ENCODE results near the gene FOXP3.
"Not testable (repeated sequence)": the region's sequence is repeated elsewhere in the genome, so short reads cannot be mapped to it uniquely, and the experiment has no call there.

The FOXP3 gene

DNA sequence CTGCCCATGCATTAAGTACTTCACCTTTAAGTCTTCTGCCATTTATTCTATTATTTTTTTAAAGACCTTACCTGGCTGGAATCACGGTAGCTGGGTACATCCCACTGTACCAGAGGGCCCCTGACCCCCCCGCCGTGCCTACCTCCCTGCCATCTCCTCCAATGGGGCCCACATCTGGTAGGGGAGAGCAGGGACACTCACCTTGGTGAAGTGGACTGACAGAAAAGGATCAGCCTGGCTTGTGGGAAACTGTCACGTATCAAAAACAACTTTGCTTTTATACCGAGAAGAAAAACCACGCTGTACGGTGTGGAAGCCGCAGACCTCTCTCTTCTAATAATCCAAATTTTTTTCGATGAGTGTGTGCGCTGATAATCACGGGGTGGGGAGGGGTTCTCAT lies at the start of gene FOXP3:
TSS of gene FOXP3 (minus strand) at position 251 of the 400 bp plus-strand sequence. CDS start 6,205 bp downstream, outside the sequence.
- in situ Hi-C loops (cut with HindIII; ENCODE audit: low pct_unique_long_range_greater_than_20kb, low sequenced_read_pairs), result no loop called here
- TF ChIP-seq JUND (IDR thresholded peaks at IDR 0.05; ENCODE audit: low read depth), result no peak

GRCh38 chrX:49312176-49312575 lies 47.7 kb upstream of the FOXP3 start:
- in situ Hi-C loops (cut with HindIII; ENCODE audit: low pct_unique_long_range_greater_than_20kb, low sequenced_read_pairs), result no loop called here

More for the DNA sequence above, at the start of gene FOXP3:
- no peak for DNase-seq (ENCODE audit: low read depth in 1 of 2, low spot score in 1 of 2)

DNA sequence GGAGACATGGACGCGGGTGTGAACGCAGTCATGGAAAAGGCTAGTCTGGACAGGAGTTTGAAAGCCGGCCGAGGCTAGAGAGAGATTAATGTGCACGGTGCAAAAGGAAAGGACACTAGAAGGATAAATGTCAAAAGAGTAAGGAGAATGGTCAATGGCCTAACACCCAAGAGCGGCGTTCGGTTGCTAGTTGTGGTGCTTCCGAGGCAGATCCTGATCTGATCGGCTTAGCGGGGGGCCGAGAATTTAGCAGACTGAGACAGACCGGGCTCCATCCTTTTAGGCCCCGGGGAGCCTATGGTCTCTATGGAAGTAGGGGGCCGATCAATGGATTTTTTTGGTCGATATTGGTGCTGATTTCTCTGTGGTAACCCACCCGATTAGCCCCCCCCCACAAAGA lies 45.9 kb upstream of the FOXP3 start:
- in situ Hi-C loops (cut with HindIII; ENCODE audit: low pct_unique_long_range_greater_than_20kb, low sequenced_read_pairs), result no loop called here
- no peak for DNase-seq (ENCODE audit: low read depth in 1 of 2, low spot score in 1 of 2)
- TF ChIP-seq JUND (IDR thresholded peaks at IDR 0.05; ENCODE audit: low read depth), result no peak

More at GRCh38 chrX:49312176-49312575, 47.7 kb upstream of the FOXP3 start:
- DNase-seq (ENCODE audit: low read depth in 1 of 2, low spot score in 1 of 2), result no peak
- TF ChIP-seq JUND (IDR thresholded peaks at IDR 0.05; ENCODE audit: low read depth), result no peak

DNA sequence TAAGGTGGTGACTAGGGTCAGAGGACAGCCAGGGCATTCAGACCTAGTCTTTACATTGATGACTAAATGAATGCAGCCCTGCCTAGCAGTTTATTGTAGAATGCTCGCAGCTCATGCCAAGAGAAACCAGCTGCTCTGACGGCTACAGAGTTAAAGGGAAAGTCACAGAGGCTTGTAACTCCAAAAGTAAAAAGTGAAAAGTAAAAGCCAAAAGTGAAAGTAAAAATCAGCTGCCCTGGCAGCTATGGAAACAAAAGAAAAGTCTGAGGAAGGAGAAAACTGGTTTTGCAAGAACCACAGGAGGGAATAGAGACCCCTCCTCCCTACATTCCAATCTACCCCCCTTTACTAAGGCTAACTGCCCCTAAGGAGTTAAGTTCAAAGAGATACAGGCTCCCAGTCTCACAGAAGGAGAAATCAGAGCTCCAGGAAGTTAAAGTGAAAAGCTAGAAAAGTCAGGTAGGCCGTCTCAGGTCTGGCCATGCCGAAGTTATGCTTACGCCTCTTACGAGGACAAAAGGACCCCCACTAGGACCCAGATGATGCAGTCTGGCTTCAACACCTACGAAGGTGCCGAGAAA lies 45.0 kb upstream of the FOXP3 start:
- in situ Hi-C loops (cut with HindIII; ENCODE audit: low pct_unique_long_range_greater_than_20kb, low sequenced_read_pairs), result no loop called here
- DNase-seq (ENCODE audit: low read depth in 1 of 2, low spot score in 1 of 2), result peak in 1 of 2 experiments; percentile 30
- TF ChIP-seq JUND (IDR thresholded peaks at IDR 0.05; ENCODE audit: low read depth), result no peak

- DNase-seq (ENCODE audit: low read depth in 1 of 2, low spot score in 1 of 2), result no peak
- in situ Hi-C loops (cut with HindIII; ENCODE audit: low pct_unique_long_range_greater_than_20kb, low sequenced_read_pairs), result no loop called here
- no peak for TF ChIP-seq JUND (IDR thresholded peaks at IDR 0.05; ENCODE audit: low read depth)
Observed at GRCh38 chrX:49308604-49309269, 44.2 kb upstream of the FOXP3 start.

DNA sequence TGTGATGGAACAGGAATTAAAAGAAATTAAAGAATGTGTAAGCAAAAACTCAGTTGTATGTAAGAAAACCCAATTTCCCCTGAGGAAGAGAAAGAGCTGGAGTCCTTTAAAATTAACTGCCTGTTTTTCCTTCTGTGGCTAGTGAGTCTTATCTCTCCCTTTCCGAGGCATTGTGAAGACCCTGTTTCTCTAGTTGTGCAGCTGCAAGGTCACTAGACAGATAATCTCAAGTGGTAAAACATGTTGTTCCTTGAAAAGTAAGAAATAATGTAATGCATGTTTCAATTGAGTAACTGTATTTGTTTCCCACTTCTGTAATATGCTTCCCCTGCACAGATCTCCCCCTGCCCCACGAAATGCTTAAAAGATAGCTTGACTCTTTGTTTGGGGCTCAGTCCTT lies 43.3 kb upstream of the FOXP3 start:
- in situ Hi-C loops (cut with HindIII; ENCODE audit: low pct_unique_long_range_greater_than_20kb, low sequenced_read_pairs); DNase-seq (ENCODE audit: low read depth in 1 of 2, low spot score in 1 of 2): not testable (repeated sequence)

- in situ Hi-C loops (cut with HindIII; ENCODE audit: low pct_unique_long_range_greater_than_20kb, low sequenced_read_pairs), result no loop called here
- TF ChIP-seq JUND (IDR thresholded peaks at IDR 0.05; ENCODE audit: low read depth), result no peak
- no peak for DNase-seq (ENCODE audit: low read depth in 1 of 2, low spot score in 1 of 2)
Observed at GRCh38 chrX:49303346-49303745, 38.8 kb upstream of the FOXP3 start, which contains the start of gene GAGE10. Gene GAGE10 (plus strand): TSS chrX:49303646. CDS start chrX:49304860, 1,214 bp downstream.

GRCh38 chrX:49300703-49301102 lies 36.2 kb upstream of the FOXP3 start:
- no peak for TF ChIP-seq JUND (IDR thresholded peaks at IDR 0.05; ENCODE audit: low read depth)
- in situ Hi-C loops (cut with HindIII; ENCODE audit: low pct_unique_long_range_greater_than_20kb, low sequenced_read_pairs), result no loop called here
- DNase-seq (ENCODE audit: low read depth in 1 of 2, low spot score in 1 of 2), result no peak

DNA sequence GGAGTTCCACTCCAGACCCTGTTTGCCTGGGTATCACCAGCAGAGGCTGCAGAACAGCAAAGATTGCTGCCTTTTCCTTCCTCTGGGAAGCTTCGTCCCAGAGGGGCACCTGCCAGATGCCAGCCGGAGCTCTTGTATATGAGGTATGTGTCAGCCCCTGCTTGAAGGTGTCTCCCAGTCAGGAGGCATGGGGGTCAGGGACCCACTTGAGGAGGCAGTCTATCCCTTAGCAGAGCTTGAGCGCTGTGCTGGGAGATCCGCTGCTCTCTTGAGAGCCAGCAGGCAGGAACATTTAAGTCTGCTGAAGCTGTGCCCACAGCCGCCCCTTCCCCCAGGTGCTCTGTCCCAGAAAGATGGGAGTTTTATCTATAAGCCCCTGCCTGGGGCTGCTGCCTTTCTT lies 34.8 kb upstream of the FOXP3 start:
- in situ Hi-C loops (cut with HindIII; ENCODE audit: low pct_unique_long_range_greater_than_20kb, low sequenced_read_pairs); DNase-seq (ENCODE audit: low read depth in 1 of 2, low spot score in 1 of 2): not testable (repeated sequence)

DNA sequence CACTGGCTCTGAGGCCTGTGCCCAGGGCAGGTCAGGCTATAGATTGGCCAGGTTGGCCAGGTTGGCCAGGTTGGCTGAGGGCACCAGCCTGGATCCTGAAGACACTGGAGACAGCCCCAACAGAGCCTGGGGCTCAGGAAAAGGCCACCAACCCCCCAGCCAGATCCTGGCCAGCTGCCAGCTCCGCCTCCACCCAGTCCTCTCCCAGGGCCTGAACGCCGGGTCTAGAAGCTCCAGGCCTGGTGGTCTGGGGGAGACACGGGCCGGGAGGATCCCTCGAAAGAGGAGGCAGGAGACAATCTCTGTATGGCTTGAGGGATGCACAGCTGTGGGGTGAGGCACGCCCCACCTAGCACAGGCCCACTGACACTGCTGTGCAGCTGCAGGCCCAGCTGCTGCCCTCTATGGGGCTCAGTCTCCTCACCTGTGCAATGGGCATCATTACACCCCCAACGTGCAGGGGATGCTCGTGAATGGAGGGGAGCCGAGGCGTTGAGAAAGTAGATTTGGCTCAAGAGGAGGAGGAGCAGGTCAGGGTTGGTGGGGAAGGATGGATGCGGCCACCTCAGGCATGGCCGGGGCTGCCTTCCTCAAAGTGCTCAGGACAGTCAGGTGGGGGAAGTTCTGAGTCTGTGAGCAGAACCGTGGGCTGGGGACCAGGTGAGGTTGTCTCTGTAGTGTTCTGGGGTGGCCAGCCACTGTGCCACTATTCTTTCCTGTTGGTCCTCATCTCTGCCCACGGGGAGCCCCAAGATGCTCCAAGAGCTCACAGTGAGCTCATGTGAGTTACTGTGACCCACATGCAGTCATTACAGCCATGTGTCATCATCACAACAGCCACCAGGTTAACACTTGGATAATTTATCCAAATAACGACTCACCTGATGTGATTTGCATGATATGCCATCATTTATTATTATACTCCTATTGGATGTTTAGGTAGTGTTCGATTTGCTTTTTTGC lies 28.2 kb upstream of the FOXP3 start:
- in situ Hi-C loops (cut with HindIII; ENCODE audit: low pct_unique_long_range_greater_than_20kb, low sequenced_read_pairs), result no loop called here
- no peak for DNase-seq (ENCODE audit: low read depth in 1 of 2, low spot score in 1 of 2)

GRCh38 chrX:49291615-49292337 lies 27.3 kb upstream of the FOXP3 start:
- TF ChIP-seq JUND (IDR thresholded peaks at IDR 0.05; ENCODE audit: low read depth), result no peak
- in situ Hi-C loops (cut with HindIII; ENCODE audit: low pct_unique_long_range_greater_than_20kb, low sequenced_read_pairs), result no loop called here
- peak in 1 of 2 experiments; percentile 74 for DNase-seq (ENCODE audit: low read depth in 1 of 2, low spot score in 1 of 2)

More for the DNA sequence above, 28.2 kb upstream of the FOXP3 start:
- TF ChIP-seq JUND (IDR thresholded peaks at IDR 0.05; ENCODE audit: low read depth), result no peak

GRCh38 chrX:49290215-49290614 lies 25.7 kb upstream of the FOXP3 start:
- TF ChIP-seq JUND (IDR thresholded peaks at IDR 0.05; ENCODE audit: low read depth), result no peak
- in situ Hi-C loops (cut with HindIII; ENCODE audit: low pct_unique_long_range_greater_than_20kb, low sequenced_read_pairs), result no loop called here
- no peak for DNase-seq (ENCODE audit: low read depth in 1 of 2, low spot score in 1 of 2)

Data from T47D (cell line).